Ammon's horn (tissue), 1 donor: ENCODE measurements around the gene FOXM1.
A peak's percentile ranks its signal among the peaks of the same experiment; 100 is the strongest.

ENCODE experiments used
- DNase-seq: peaks from one replicate; pipeline ENCODE4 v3.0.0-alpha.2; 2016; ENCODE audit warnings: low spot score

Gene FOXM1

GRCh38 chr12:2877047-2877952, at the start of gene FOXM1, which contains the start of gene RHNO1:
TSS of gene FOXM1 (minus strand) at chr12:2877174. CDS start at chr12:2874478, 2,696 bp downstream.
TSS of gene RHNO1 (plus strand) at chr12:2877223. CDS start at chr12:2885367, 8,144 bp downstream.
- DNase-seq = peak; percentile 96

GRCh38 chr12:2925322-2925995, 48.5 kb upstream of the FOXM1 start:
- no peak for DNase-seq

- no peak for DNase-seq
These were observed 47.0 kb upstream of the FOXM1 start for GRCh38 chr12:2924019-2924418.

GRCh38 chr12:2923057-2923456, 46.1 kb upstream of the FOXM1 start:
- no peak for DNase-seq

- DNase-seq = no peak
These were observed 45.4 kb upstream of the FOXM1 start for GRCh38 chr12:2922329-2922728.

- no peak for DNase-seq
These were observed 42.3 kb upstream of the FOXM1 start for GRCh38 chr12:2919249-2919648.

- no peak for DNase-seq
These were observed 35.2 kb upstream of the FOXM1 start for GRCh38 chr12:2912216-2912575.

- no peak for DNase-seq
These were observed 27.3 kb upstream of the FOXM1 start for GRCh38 chr12:2904260-2904659.

- peak; percentile 89 for DNase-seq
These were observed 25.4 kb upstream of the FOXM1 start for GRCh38 chr12:2902272-2902880.

- DNase-seq = no peak
These were observed 23.7 kb upstream of the FOXM1 start for GRCh38 chr12:2900642-2901041.

- no peak for DNase-seq
These were observed 20.4 kb upstream of the FOXM1 start for GRCh38 chr12:2897418-2897817.

- DNase-seq = no peak
These were observed 18.5 kb upstream of the FOXM1 start for GRCh38 chr12:2895511-2895910.

- DNase-seq = peak; percentile 46
These were observed 18.1 kb upstream of the FOXM1 start for GRCh38 chr12:2895051-2895451.

GRCh38 chr12:2893007-2893406, 16.0 kb upstream of the FOXM1 start:
- DNase-seq = no peak

- DNase-seq = no peak
These were observed 15.3 kb upstream of the FOXM1 start for GRCh38 chr12:2892246-2892645.

- peak; percentile 63 for DNase-seq
These were observed 14.5 kb upstream of the FOXM1 start for GRCh38 chr12:2891240-2892053.

- DNase-seq = peak; percentile 99
These were observed 13.6 kb upstream of the FOXM1 start, which contains the start of gene TULP3 for GRCh38 chr12:2890388-2891239. TSS of gene TULP3 (plus strand) at chr12:2890891. CDS start at chr12:2890948, 57 bp downstream.

GRCh38 chr12:2890001-2890387, 13.0 kb upstream of the FOXM1 start:
- no peak for DNase-seq

- DNase-seq = no peak
These were observed 9.9 kb upstream of the FOXM1 start for GRCh38 chr12:2886768-2887450.

- DNase-seq = no peak
These were observed 7.8 kb upstream of the FOXM1 start for GRCh38 chr12:2884810-2885209.
